ENCODE results near the gene TBC1D14.

The TBC1D14 gene

GRCh38 chr4:7004331-7004730, 94.7 kb downstream of the TBC1D14 start:
- DNase-seq: no peak

GRCh38 chr4:7005571-7005970, 95.9 kb downstream of the TBC1D14 start:
- DNase-seq: no peak

GRCh38 chr4:7006411-7006810, 96.8 kb downstream of the TBC1D14 start:
- DNase-seq: no peak

DNA sequence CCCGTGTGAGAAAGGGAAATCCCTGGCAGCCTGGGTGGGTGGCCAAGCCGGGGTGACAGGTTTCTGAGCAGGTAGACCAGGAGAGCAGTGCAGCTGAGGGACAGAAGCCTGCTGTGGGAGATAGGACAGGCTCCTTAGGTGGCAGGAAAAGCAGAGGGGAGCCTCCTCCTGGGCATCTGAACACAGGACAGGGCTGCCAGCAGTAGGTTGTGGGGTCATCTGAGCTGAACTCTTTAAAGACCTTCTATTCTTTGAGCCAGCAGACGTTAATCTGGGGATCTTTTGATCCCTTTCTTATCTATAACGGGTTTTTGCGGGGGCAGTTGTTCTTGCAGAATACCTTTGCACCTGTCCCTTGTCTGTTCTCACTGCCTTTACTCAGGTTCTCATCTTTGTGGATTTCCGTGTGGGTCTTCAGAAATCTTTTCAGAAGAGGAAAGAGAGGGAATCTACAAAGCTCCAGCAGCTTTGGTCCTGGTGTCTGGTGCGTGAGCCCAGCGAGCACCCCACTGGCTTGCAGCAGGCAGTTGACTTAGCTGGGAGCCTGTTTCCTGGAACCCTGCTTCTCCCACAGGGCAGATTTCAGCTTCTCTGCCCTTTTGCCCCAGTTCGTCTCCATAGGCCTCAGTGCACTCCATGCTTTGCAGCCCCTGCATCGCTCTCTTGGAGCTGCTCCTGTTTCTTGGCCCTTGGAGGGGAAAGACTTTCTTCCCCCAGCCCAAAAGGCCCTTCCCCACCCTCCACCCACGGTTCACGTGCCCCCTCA, 97.7 kb downstream of the TBC1D14 start:
- DNase-seq: no peak

GRCh38 chr4:7007944-7008343, 98.3 kb downstream of the TBC1D14 start:
- DNase-seq: no peak

GRCh38 chr4:7009564-7009963, 99.9 kb downstream of the TBC1D14 start:
- DNase-seq: no peak

GRCh38 chr4:7013175-7013574, 103.5 kb downstream of the TBC1D14 start:
- no peak for DNase-seq

DNA sequence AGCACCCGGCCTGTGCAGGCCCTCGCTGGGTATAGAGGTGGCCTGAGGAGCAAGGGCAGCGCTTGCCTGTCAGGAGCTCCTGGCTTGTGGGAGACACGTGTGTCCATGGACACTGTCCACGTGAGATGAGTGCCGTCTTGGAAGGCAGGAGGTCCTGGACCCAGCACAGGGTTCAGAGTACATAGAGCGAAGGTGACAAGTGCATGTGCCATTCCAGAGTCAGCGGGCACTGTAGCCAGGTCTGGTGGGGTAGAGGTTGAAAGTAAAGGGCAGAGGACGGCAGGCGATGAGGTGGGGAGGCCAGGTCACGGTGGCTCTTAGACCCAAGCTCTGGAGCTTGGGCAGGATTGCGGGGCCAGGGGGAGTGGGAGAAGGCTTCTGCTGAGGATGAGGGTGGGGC, 105.2 kb downstream of the TBC1D14 start:
- DNase-seq: no peak

DNA sequence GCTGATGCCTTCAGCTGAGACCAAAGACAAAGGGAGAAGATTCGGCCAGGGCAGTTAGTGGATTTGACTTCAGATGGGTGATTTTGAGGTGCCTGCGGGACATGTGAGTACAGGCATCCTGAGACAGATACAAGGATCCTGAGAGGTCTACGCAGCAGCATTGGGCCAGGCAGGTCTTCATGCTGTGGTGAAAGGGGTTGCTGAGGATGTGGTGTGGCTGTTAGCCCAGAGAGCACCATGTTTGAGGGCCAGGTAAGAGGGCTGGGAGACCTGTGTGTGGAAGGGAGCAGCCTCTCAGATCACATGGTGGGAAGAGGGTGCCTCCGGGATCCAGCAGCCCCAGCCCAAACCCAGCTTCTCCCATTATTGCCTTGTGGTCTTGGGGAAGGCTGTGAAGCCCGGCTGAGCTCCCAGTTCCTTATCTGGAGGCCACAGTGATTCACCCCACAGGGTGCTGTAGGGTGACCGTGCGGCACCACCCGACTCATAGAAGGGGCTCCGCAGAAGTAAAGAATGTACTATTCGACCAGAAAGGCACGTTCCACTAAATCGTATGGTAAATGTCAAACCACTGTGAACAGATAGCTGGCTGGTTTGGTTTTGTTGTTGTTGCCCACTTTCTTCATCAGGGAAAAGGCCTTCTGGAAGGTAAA, 105.9 kb downstream of the TBC1D14 start:
- no peak for DNase-seq

GRCh38 chr4:7016086-7016485, 106.5 kb downstream of the TBC1D14 start:
- DNase-seq: no peak

DNA sequence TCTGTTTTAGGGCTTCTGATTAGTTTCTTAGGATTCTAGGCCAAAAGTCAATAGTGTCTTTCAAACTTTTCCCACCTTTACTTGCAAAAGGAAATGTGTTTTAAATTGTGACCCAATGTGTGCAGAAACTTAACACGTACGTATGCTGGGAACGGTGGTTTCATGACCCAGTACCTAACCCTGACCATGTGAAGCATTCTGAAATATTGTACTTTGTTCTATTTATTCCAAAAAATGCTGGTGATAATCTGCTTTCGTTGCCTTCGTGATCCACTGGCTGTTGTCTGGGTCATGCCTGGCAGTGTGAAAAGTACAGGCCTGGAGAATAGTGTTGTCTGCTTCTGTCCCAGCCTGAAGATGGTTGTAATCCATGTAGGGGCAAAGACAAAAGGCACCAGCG, 106.9 kb downstream of the TBC1D14 start:
- DNase-seq: no peak

DNA sequence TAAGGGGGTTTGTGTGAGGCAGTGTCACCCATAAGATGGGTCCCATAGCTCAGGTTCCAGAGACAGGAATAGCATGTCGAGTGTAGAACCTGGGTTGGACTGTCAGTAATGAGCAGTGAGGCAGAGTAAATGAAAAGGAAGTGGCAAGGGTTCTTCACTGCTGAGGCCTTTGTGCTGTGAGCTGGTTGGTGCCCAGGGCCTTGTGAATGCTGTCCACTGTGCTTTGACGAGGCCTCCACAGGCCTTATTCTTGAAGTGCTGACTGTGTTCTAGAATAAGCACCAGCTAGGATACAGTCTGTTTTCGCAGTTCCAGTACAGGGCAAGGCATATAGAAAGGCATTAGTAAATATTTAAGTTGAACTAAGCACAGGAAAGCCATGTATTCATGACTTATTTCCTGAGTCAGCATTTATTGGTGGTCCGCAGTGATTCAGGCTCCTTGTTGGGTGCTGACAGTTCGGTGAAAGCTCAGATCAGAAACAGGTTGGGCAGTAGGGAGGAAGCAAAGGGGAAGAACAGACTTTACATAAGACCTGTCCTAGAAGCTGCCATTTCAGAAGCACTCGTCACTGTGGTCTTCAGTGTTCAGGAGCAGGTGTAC, 107.9 kb downstream of the TBC1D14 start:
- DNase-seq: no peak

- no peak for DNase-seq
Measured at GRCh38 chr4:7018281-7018680, 108.7 kb downstream of the TBC1D14 start.

DNA sequence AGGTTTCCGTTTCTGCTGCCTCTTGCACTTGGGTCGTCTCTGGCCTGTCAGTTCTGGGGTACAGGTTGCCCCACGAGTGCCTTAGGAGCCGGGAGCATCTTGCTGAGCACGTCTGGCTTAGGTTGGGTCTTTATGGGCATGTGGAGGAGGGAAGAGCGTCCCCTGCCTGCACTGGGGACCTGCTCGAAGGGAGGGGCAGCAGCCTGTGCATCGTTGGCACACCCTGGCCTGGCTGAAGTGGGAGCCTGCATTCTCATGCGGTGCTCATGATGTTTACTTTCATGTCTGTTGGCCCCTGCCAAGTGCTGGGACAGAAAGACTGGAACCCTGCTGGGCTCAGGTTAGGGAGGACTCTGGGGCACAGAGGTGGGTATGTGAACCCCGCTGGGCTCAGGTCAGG, 109.7 kb downstream of the TBC1D14 start:
- no peak for DNase-seq

- DNase-seq: no peak
Measured at GRCh38 chr4:7020290-7020689, 110.7 kb downstream of the TBC1D14 start.

DNA sequence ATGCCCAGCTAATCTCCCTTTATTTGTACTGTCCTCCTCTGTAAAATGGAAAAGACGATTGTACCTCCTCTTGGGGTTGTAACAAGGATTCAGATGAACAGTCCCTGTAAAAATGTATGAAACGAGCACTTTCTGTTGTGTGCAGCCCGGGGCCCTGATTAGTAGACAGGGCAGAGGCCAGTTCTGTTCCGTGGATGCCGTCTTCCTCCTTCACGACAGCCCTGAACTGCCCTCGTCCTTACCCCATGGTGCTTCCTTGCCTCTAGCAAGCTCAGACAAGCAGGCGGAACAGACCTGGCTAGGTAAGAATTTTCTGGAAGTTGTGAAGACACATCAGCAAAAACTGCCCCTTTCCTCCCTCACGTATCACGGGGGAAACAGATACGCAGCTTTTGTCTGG, 111.2 kb downstream of the TBC1D14 start:
- DNase-seq: no peak

GRCh38 chr4:7021355-7021754, 111.7 kb downstream of the TBC1D14 start:
- no peak for DNase-seq

- DNase-seq: no peak
Measured at GRCh38 chr4:7021930-7022664, 112.5 kb downstream of the TBC1D14 start.

DNA sequence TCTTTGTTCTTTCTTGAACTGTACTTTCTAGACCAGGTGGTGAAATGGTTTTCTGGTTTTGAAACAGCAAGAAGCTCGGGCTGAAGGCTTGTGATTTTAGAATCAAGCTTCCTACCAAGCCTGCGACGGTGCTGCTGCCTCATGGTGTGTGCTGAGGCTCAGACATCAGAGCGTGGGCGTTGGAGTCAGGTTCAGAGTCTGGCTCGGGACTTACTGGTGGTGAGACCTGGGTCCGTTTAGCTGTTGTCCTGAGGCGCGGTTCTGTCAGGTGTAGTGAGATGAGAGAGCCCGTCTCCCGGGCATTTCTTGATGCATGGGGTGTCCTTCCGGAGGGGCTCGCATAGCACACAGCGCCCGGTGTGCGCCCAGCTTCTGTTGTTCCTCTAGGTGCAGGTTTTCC, 113.9 kb downstream of the TBC1D14 start:
- DNase-seq: no peak

- DNase-seq: no peak
Measured at GRCh38 chr4:7023901-7024300, 114.3 kb downstream of the TBC1D14 start.

- DNase-seq: no peak
Measured at GRCh38 chr4:7024336-7024890, 114.8 kb downstream of the TBC1D14 start.

GRCh38 chr4:7025040-7025602, 115.5 kb downstream of the TBC1D14 start:
- DNase-seq: no peak

GRCh38 chr4:7026107-7026506, 116.5 kb downstream of the TBC1D14 start:
- no peak for DNase-seq

All from NCI-H1092 (cell line).